GM12864 (cell line): Measurements from ENCODE around the gene PDCD2L.

Source experiments
- DNase-seq: peaks from one replicate; pipeline ENCODE4 v3.0.0-alpha.2; 2011; ENCODE audit warnings: low read depth
- H3K4me3 ChIP-seq: 2 replicates; pipeline ENCODE4 v1.5.1; 2011; ENCODE audit warnings: mild to moderate bottlenecking, low read depth, low read length, control low read depth
- CTCF ChIP-seq: IDR thresholded peaks from 2 replicates; pipeline ENCODE4 v1.5.1; 2011; ENCODE audit warnings: low read depth, mild to moderate bottlenecking, moderate library complexity, low read length, control low read depth, inconsistent platforms; ENCODE audit errors: missing control alignments

PDCD2L gene

DNA sequence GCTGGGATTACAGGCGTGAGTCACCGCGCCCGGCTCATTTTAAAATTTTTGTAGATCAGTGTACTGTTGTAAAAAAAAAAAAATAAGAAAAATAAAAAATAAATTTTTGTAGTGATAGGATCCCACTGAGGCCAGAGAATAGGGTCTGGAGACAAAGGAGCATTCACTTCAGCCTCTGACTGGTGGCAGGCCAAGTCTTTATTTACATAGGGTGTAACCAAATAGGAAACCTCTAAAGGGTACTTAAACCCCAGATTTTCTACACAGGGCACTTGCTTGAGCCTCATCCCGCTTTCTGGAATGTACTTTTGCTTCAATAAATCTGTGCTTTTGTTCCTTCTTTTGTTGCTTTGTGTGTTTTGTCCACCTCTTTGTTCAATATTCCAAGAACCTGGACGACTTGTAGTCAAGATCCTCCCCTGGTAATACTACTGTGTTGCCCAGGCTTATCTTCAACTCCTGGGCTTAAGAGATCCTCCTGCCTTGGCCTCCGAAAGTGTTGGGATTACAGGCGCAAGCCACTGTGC lies 2.1 kb upstream of the PDCD2L start:
- DNase-seq, result no peak
- H3K4me3 ChIP-seq, result no peak overlapping the region
- TF ChIP-seq CTCF, result no peak

GRCh38 chr19:34403784-34404108 lies 453 bp upstream of the PDCD2L start:
- no peak for TF ChIP-seq CTCF

DNA sequence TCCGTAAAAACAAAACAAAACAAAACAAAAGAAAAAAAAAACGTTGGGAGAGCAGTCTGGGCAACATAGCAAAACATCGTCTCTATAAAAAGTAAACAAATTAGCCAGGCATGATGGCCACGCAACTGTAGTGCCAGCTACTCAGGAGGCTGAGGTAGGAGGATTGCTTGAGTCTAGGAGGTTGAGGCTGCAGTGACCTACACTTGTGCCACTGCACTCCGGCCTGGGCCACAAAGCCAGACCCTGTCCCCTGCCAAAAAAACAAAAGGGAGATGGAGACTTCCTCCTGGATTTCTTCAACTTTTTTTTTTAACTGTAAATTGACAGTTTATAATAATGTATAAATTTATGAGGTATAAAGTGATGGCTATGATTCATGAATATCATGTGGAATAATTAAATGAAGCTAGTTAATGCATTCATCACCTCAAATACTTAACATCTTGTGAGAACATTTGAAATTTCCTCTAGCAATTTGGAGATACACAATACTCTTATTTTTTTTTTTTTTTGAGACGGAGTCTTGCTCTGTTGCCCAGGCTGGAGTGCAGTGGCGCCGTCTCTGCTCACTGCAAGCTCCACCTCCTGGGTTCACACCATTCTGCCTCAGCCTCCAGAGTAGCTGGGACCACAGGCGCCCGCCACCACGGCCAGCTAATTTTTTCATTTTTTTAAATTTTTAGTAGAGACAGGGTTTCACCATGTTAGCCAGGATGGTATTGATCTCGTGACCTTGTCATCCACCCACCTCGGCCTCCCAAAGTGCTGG lies 1.9 kb downstream of the PDCD2L start:
- no peak for TF ChIP-seq CTCF

More at GRCh38 chr19:34403784-34404108, 453 bp upstream of the PDCD2L start:
- no peak for DNase-seq
- peak overlapping the region; percentile 73 for H3K4me3 ChIP-seq

DNA sequence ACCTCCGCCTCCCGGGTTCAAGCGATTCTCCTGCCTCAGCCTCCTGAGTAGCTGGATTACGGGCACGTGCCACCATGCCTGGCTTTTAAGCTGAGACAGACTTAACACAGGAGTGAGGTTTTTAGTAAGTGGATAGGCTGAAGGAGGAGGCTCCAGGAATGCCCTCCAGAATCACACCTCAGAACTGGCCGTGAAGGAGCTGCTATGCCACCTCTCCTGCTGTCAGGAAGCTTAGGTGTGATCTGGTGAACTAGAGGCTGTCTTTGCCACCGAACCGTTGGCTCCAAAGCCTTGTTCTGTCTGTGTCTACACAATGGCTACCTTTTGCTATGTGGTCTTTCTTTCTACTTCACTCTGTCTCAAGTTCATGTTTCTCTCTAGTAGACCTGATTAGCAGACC lies 4.2 kb downstream of the PDCD2L start:
- DNase-seq, result no peak
- TF ChIP-seq CTCF, result no peak
- H3K4me3 ChIP-seq, result no peak overlapping the region

More for the DNA sequence above, 1.9 kb downstream of the PDCD2L start:
- no peak for DNase-seq
- H3K4me3 ChIP-seq, result no peak overlapping the region

DNA sequence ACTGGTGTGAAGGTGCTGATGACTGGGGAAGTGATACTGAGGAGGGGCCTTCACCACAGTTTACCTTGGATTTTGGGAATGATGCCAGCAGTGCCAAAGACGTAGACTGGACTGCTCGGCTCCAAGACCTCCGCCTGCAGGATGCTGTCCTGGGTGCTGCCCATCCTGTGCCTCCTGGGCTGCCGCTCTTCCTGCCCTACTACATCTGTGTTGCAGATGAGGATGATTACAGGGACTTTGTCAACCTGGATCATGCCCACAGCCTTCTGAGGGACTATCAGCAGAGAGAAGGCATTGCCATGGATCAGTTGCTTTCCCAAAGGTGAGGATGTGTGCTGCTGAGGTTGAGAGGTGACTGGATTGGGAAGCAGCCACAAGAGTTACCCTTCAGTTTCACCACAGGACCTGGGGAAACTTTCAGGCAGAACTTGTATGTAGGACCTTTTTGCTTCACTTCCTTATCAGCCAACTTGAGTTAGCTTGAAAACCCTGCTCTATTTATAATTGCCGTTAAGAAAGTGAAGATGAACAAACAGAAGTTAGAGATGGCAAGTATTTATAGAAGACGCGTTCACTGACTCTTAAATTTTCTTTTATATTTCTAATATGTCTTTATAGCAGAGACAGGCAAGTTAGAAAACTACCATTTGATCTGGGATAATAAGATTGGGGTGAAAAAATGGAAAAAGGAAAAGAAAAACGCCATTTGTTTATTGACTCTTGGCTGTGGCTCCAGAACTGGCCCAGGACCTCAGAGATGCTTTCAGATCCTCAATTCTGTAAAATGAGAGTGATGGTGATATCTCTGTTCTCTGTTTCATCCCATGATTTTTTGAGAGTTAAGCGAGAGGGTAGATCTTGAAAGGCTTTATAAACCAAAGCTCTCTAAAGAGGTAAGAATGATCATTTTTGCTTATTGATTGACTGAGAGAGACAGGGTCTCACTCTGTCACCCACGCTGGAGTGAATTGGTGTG lies 5.3 kb downstream of the PDCD2L start:
- H3K4me3 ChIP-seq, result no peak overlapping the region; the same call in 1 of the 2 replicates
- DNase-seq, result no peak
- no peak for TF ChIP-seq CTCF

- no peak overlapping the region for H3K4me3 ChIP-seq
- TF ChIP-seq CTCF, result no peak
- DNase-seq, result no peak
These were observed 7.0 kb downstream of the PDCD2L start for GRCh38 chr19:34411216-34411615.
